GM23338 (cell line): ENCODE data around the gene HOXB3. TPM values are rescaled to one million over a fixed set of nuclear protein-coding genes. Genes with fewer than 3 reads are reported as not detected.

Experiments
- ATAC-seq: fragments of 200-7000 bp; cut with Tn5 transposase; 3 replicates; pipeline ENCODE4 v1.9.1; 2020
- DNase-seq: peaks from one replicate; pipeline ENCODE4 v3.0.0-alpha.2; 2015; ENCODE audit warnings: low spot score
- H2AFZ ChIP-seq: fragments of 200-600 bp; sonication (generic); 2 replicates; pipeline ENCODE4 v1.8.0; 2016; ENCODE audit warnings: antibody characterized with exemption, mild to moderate bottlenecking, moderate library complexity
- H3F3A ChIP-seq: fragments of 200-600 bp; sonication (generic); replicated peaks from 2 replicates; pipeline ENCODE4 v1.8.0; 2017; ENCODE audit warnings: antibody characterized with exemption, mixed run types, low read depth
- H3K27ac ChIP-seq: fragments of 200-600 bp; sonication (generic); 2 replicates; pipeline ENCODE4 v1.6.1; 2016; ENCODE audit warnings: low read depth
- H3K27me3 ChIP-seq: fragments of 200-600 bp; sonication (generic); 2 replicates; pipeline ENCODE4 v1.8.0; 2016; ENCODE audit warnings: mild to moderate bottlenecking, mixed run types, moderate library complexity; ENCODE audit not compliant: insufficient read depth
- H3K36me3 ChIP-seq: fragments of 200-600 bp; sonication (generic); 2 replicates; pipeline ENCODE4 v1.8.0; 2016; ENCODE audit warnings: mild to moderate bottlenecking; ENCODE audit not compliant: insufficient read depth
- H3K4me1 ChIP-seq: fragments of 200-600 bp; sonication (generic); 2 replicates; pipeline ENCODE4 v1.8.0; 2016; ENCODE audit warnings: mild to moderate bottlenecking, moderate library complexity; ENCODE audit not compliant: insufficient read depth
- H3K4me2 ChIP-seq: fragments of 200-600 bp; sonication (generic); 2 replicates; pipeline ENCODE4 v1.7.1; 2017; ENCODE audit warnings: mixed run types
- H3K4me3 ChIP-seq: fragments of 200-600 bp; sonication (generic); 2 replicates; pipeline ENCODE4 v1.6.1; 2016; ENCODE audit warnings: mixed run types
- H3K79me2 ChIP-seq: fragments of 200-600 bp; sonication (generic); replicated peaks from 2 replicates; pipeline ENCODE4 v1.8.0; 2017; ENCODE audit warnings: mild to moderate bottlenecking; ENCODE audit not compliant: insufficient read depth
- H3K9me2 ChIP-seq: fragments of 200-600 bp; sonication (generic); 2 replicates; pipeline ENCODE4 v1.8.0; 2017; ENCODE audit not compliant: insufficient read depth
- H4K20me1 ChIP-seq: fragments of 200-600 bp; sonication (generic); replicated peaks from 2 replicates; pipeline ENCODE4 v1.8.0; 2017; ENCODE audit warnings: mild to moderate bottlenecking; ENCODE audit not compliant: insufficient read depth
- H3K27ac Mint-ChIP-seq: 2 replicates; pipeline ENCODE4 v1.8.0; 2020; ENCODE audit warnings: inconsistent platforms, mild to moderate bottlenecking, moderate library complexity, mixed read lengths
- H3K27me3 Mint-ChIP-seq: 3 replicates; pipeline ENCODE4 v1.8.0; 2022; ENCODE audit warnings: low read depth, mild to moderate bottlenecking, moderate library complexity, mixed read lengths, inconsistent platforms; ENCODE audit not compliant: insufficient read depth, poor library complexity
- H3K36me3 Mint-ChIP-seq: 3 replicates; pipeline ENCODE4 v1.8.0; 2021; ENCODE audit warnings: low read depth, mild to moderate bottlenecking, inconsistent platforms, moderate library complexity, mixed read lengths
- H3K4me1 Mint-ChIP-seq: 3 replicates; pipeline ENCODE4 v1.8.0; 2020; ENCODE audit warnings: mild to moderate bottlenecking, inconsistent platforms, mixed read lengths
- H3K4me3 Mint-ChIP-seq: 3 replicates; pipeline ENCODE4 v1.8.0; 2021; ENCODE audit warnings: moderate library complexity, mild to moderate bottlenecking, inconsistent platforms, mixed read lengths
- H3K9me3 Mint-ChIP-seq: 3 replicates; pipeline ENCODE4 v1.8.0; 2020; ENCODE audit warnings: moderate library complexity, mild to moderate bottlenecking, inconsistent platforms, mixed read lengths
- EZH2 ChIP-seq: fragments of 200-600 bp; sonication (generic); IDR thresholded peaks from one replicate; pipeline ENCODE4 v1.8.0; 2017; ENCODE audit warnings: antibody characterized with exemption, mild to moderate bottlenecking, low read depth; ENCODE audit not compliant: unreplicated experiment
- JUNB ChIP-seq: IDR thresholded peaks from one replicate; pipeline ENCODE4 v1.6.1; 2016; ENCODE audit warnings: antibody characterized with exemption; ENCODE audit not compliant: unreplicated experiment
- ZNF114 ChIP-seq: fragments of 250-450 bp; sonication (Bioruptor Pico); IDR thresholded peaks from 2 replicates; pipeline ENCODE4 v1.5.0; 2020; ENCODE audit warnings: mild to moderate bottlenecking, moderate library complexity
- ZNF331 ChIP-seq: fragments of 250-450 bp; sonication (Bioruptor Pico); IDR thresholded peaks from 2 replicates; pipeline ENCODE4 v1.5.0; 2020; ENCODE audit warnings: low read depth, mild to moderate bottlenecking, moderate library complexity
- polyA plus RNA-seq: library from polyadenylated mRNA; unstranded; fragments of >200 nt; fragmentation: Nextera tagmentation; extraction: Ambion mirVana; gene quantifications from 2 replicates; pipeline ENCODE4 v1.2.1, GENCODE V29; 2016
- total RNA-seq: library from RNA; depleted of rRNA; stranded (reverse); fragments of >200 nt; shearing (Covaris generic); gene quantifications from 2 replicates; pipeline ENCODE4 v1.2.3, GENCODE V29; 2014
- TF ChIP-seq, protein P1 (sequence below): IDR thresholded peaks from 2 replicates; pipeline ENCODE4 v1.6.1; 2016; ENCODE audit warnings: antibody characterized with exemption

HOXB3 gene
- total and polyA plus RNA-seq, 2 experiments from 2014 or later, result 0.17 TPM; not detected in 1

GRCh38 chr17:48529683-48530009 lies 60.4 kb downstream of the HOXB3 start (continued):
- TF ChIP-seq, protein P1, sequence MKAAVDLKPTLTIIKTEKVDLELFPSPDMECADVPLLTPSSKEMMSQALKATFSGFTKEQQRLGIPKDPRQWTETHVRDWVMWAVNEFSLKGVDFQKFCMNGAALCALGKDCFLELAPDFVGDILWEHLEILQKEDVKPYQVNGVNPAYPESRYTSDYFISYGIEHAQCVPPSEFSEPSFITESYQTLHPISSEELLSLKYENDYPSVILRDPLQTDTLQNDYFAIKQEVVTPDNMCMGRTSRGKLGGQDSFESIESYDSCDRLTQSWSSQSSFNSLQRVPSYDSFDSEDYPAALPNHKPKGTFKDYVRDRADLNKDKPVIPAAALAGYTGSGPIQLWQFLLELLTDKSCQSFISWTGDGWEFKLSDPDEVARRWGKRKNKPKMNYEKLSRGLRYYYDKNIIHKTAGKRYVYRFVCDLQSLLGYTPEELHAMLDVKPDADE, result no peak
- TF ChIP-seq ZNF114, result no peak
- no peak for TF ChIP-seq ZNF331 (CRISPR knock-in tag)
- no peak for TF ChIP-seq JUNB

GRCh38 chr17:48528936-48529682 lies 60.9 kb downstream of the HOXB3 start:
- H3K9me2 ChIP-seq, result no peaks in the 10 kb centered on the region
- H3K36me3 Mint-ChIP-seq, result no peaks in the 10 kb centered on the region
- H3K4me1 Mint-ChIP-seq, result peaks cover 64% of the 10 kb centered on the region
- H3K27ac ChIP-seq, result no peak overlapping the region
- H3K4me1 ChIP-seq, result peaks cover 62% of the 10 kb centered on the region
- H3K27me3 Mint-ChIP-seq, result peaks cover 98% of the 10 kb centered on the region
- H3K9me3 Mint-ChIP-seq, result no peaks in the 10 kb centered on the region; the same call in 2 of the 3 replicates
- peak overlapping the region; percentile 48; the same call in 1 of the 2 replicates for H3K4me3 ChIP-seq
- H3K79me2 ChIP-seq, result no peaks in the 10 kb centered on the region
- no peak overlapping the region for H3K27ac Mint-ChIP-seq
- H3K27me3 ChIP-seq, result peaks cover 100% of the 10 kb centered on the region
- peaks cover 32% of the 10 kb centered on the region for H3F3A ChIP-seq
- DNase-seq (no peak), ATAC-seq (0 out of 3 replicates have a peak, but pooled peaks have one; percentile 3)
- H3K4me2 ChIP-seq, result peak overlapping the region; percentile 66; the same call in 1 of the 2 replicates
- no peak overlapping the region; the same call in 2 of the 3 replicates for H3K4me3 Mint-ChIP-seq
- no peak overlapping the region for H2AFZ ChIP-seq
- 0 out of 2 replicates have a peak, but pooled peaks cover 4% of the 10 kb centered on the region for H4K20me1 ChIP-seq
- no peak for TF ChIP-seq EZH2
- H3K36me3 ChIP-seq, result no peaks in the 10 kb centered on the region

- Mint-ChIP-seq H3K4me1 (peaks cover 62% of the 10 kb centered on the region), H3K9me3 (no peaks in the 10 kb centered on the region; the same call in 2 of the 3 replicates), H3K36me3 (no peaks in the 10 kb centered on the region), H3K27me3 (peaks cover 100% of the 10 kb centered on the region), H3K4me3 (peak overlapping the region; percentile 40; the same call in 2 of the 3 replicates), H3K27ac (no peak overlapping the region)
- peaks cover 35% of the 10 kb centered on the region for H3F3A ChIP-seq
- DNase-seq (peak; percentile 81), ATAC-seq (0 out of 3 replicates have a peak, but pooled peaks have one; percentile 2)
- H3K4me3 ChIP-seq, result no peak overlapping the region; the same call in 1 of the 2 replicates
- TF ChIP-seq EZH2 (peak; percentile 49), ZNF331 (CRISPR knock-in tag) (no peak)
- H3K4me2 ChIP-seq, result peak overlapping the region; percentile 66
- no peaks in the 10 kb centered on the region for H3K36me3 ChIP-seq
- H3K27ac ChIP-seq, result no peak overlapping the region
- peaks cover 65% of the 10 kb centered on the region for H3K4me1 ChIP-seq
- H3K9me2 ChIP-seq, result no peaks in the 10 kb centered on the region
- no peak overlapping the region for H2AFZ ChIP-seq
- H3K79me2 ChIP-seq, result no peaks in the 10 kb centered on the region
- H3K27me3 ChIP-seq, result peaks cover 100% of the 10 kb centered on the region
- H4K20me1 ChIP-seq, result peaks cover 9% of the 10 kb centered on the region; the same call in 1 of the 2 replicates
These were observed 61.7 kb downstream of the HOXB3 start for GRCh38 chr17:48528153-48528935.
